Activated T-cell treated with anti-CD3 and anti-CD28 coated beads, Interleukin-2, amount 50 U/mL, for 24 hours (primary cell): ENCODE results near the gene UBALD2.
"Not testable (repeated sequence)": the region's sequence is repeated elsewhere in the genome, so short reads cannot be mapped to it uniquely, and the experiment has no call there.

Experiments used
- DNase-seq: peaks from one replicate; pipeline ENCODE4 v3.0.0-alpha.2; 2020
- H3K27ac Mint-ChIP-seq: 2 replicates; pipeline ENCODE4 v1.8.0; 2020; ENCODE audit warnings: mild to moderate bottlenecking, mixed read lengths
- H3K27me3 Mint-ChIP-seq: 2 replicates; pipeline ENCODE4 v1.8.0; 2020; ENCODE audit warnings: mixed read lengths
- H3K36me3 Mint-ChIP-seq: 2 replicates; pipeline ENCODE4 v1.8.0; 2020; ENCODE audit warnings: low read depth, mixed read lengths
- H3K4me1 Mint-ChIP-seq: 2 replicates; pipeline ENCODE4 v1.8.0; 2020; ENCODE audit warnings: low read depth, mixed read lengths
- H3K4me3 Mint-ChIP-seq: 2 replicates; pipeline ENCODE4 v1.8.0; 2020; ENCODE audit warnings: mild to moderate bottlenecking, moderate library complexity, mixed read lengths
- H3K9me3 Mint-ChIP-seq: 2 replicates; pipeline ENCODE4 v1.8.0; 2020; ENCODE audit warnings: mixed read lengths

UBALD2 gene

DNA sequence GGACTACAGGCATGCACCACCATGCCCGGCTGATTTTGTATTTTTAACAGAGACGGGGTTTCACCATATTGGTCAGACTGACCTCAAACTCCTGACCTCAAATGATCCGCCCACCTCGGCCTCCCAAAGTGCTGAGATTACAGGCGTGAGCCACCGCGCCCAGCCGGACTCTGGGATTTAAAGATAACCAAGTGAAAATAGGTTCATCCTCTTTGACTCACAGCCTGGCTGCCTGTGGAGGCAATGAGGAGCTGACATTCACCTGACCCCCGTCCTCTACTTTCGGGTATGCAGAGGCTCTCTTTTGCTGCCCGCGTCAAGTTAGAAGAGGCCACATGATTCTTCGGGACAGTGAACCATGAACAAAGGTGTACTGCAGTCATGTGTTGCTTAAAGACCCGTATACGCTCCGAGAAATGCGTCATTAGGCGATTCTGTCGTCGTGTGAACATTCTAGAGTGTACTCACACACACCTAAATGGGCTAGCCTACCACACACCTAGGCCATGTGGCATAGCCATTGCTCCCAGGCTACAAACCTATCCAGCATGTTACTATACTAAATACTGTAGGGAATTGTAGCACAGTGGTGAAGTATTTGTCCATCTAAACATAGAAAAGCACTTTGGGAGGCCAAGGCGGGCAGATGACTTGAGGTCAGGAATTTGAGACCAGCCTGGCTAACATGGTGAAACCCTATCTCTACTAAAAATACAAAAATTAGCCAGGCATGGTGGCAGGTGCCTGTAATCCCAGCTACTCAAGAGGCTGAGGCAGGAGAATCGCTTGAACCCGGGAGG, 12.0 kb upstream of the UBALD2 start:
- H3K4me1 Mint-ChIP-seq = peaks cover 50% of the 10 kb centered on the region
- DNase-seq = peak; percentile 29
- not testable (repeated sequence) for H3K27me3 Mint-ChIP-seq, H3K36me3 Mint-ChIP-seq, H3K9me3 Mint-ChIP-seq
- H3K4me3 Mint-ChIP-seq = peak overlapping the region; percentile 43
- H3K27ac Mint-ChIP-seq = peak overlapping the region; percentile 86

DNA sequence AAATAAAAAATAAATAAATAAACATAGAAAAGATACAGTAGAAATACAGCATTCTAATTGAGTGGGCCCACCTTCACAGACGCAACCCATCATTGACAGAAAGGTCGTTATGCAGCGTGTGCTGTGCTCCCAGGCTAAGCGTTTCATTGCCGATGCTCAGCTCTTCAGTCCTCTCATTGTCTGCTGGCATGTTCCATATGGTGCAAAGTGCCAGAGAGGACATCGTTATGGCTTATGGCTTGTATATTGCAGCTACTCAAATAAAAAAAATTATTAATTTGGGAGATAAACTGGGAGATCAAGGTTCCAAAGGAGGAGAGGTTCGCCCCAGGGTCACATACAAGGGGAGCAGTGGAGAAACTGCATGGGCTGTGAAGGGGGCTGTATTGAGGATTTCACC, 11.3 kb upstream of the UBALD2 start:
- no peak overlapping the region for H3K4me3 Mint-ChIP-seq
- H3K36me3 Mint-ChIP-seq = peaks cover 1% of the 10 kb centered on the region
- peak; percentile 5 for DNase-seq
- H3K27ac Mint-ChIP-seq = no peak overlapping the region
- H3K9me3 Mint-ChIP-seq = peaks cover 3% of the 10 kb centered on the region
- H3K27me3 Mint-ChIP-seq = no peaks in the 10 kb centered on the region
- peaks cover 47% of the 10 kb centered on the region for H3K4me1 Mint-ChIP-seq

- H3K36me3 Mint-ChIP-seq = peaks cover 1% of the 10 kb centered on the region
- peaks cover 47% of the 10 kb centered on the region for H3K4me1 Mint-ChIP-seq
- H3K4me3 Mint-ChIP-seq = no peak overlapping the region
- peaks cover 3% of the 10 kb centered on the region for H3K9me3 Mint-ChIP-seq
- peak; percentile 18 for DNase-seq
- no peaks in the 10 kb centered on the region for H3K27me3 Mint-ChIP-seq
- H3K27ac Mint-ChIP-seq = peak overlapping the region; percentile 2
Observed at GRCh38 chr17:76254275-76254674, 10.9 kb upstream of the UBALD2 start.

- peaks cover 49% of the 10 kb centered on the region for H3K4me1 Mint-ChIP-seq
- H3K4me3 Mint-ChIP-seq = peak overlapping the region; percentile 71
- H3K9me3 Mint-ChIP-seq = peaks cover 3% of the 10 kb centered on the region
- peak overlapping the region; percentile 95 for H3K27ac Mint-ChIP-seq
- no peaks in the 10 kb centered on the region for H3K27me3 Mint-ChIP-seq
- DNase-seq = no peak
- H3K36me3 Mint-ChIP-seq = peaks cover 1% of the 10 kb centered on the region
Observed at GRCh38 chr17:76255801-76256429, 9.2 kb upstream of the UBALD2 start.

- peaks cover 49% of the 10 kb centered on the region for H3K4me1 Mint-ChIP-seq
- not testable (repeated sequence) for H3K9me3 Mint-ChIP-seq, H3K36me3 Mint-ChIP-seq, H3K27me3 Mint-ChIP-seq
- H3K27ac Mint-ChIP-seq = peak overlapping the region; percentile 95
- DNase-seq = peak; percentile 60
- peak overlapping the region; percentile 71 for H3K4me3 Mint-ChIP-seq
Observed at GRCh38 chr17:76256430-76257050, 8.6 kb upstream of the UBALD2 start.

- DNase-seq = no peak
- no peak overlapping the region for H3K27ac Mint-ChIP-seq
- peaks cover 3% of the 10 kb centered on the region for H3K9me3 Mint-ChIP-seq
- no peaks in the 10 kb centered on the region for H3K27me3 Mint-ChIP-seq
- peaks cover 56% of the 10 kb centered on the region for H3K4me1 Mint-ChIP-seq
- H3K4me3 Mint-ChIP-seq = no peak overlapping the region
- H3K36me3 Mint-ChIP-seq = peaks cover 1% of the 10 kb centered on the region
Observed at GRCh38 chr17:76260220-76260619, 4.9 kb upstream of the UBALD2 start.

- DNase-seq = no peak
- peaks cover 1% of the 10 kb centered on the region for H3K36me3 Mint-ChIP-seq
- H3K27ac Mint-ChIP-seq = no peak overlapping the region
- no peaks in the 10 kb centered on the region for H3K27me3 Mint-ChIP-seq
- peaks cover 52% of the 10 kb centered on the region for H3K4me1 Mint-ChIP-seq
- H3K9me3 Mint-ChIP-seq = peaks cover 3% of the 10 kb centered on the region
- no peak overlapping the region for H3K4me3 Mint-ChIP-seq
Observed at GRCh38 chr17:76260669-76261068, 4.5 kb upstream of the UBALD2 start.

GRCh38 chr17:76261421-76262215, 3.5 kb upstream of the UBALD2 start:
- Mint-ChIP-seq H3K4me3 (no peak overlapping the region), H3K36me3 (peaks cover 8% of the 10 kb centered on the region), H3K27ac (peak overlapping the region; percentile 97), H3K27me3 (no peaks in the 10 kb centered on the region), H3K4me1 (peaks cover 42% of the 10 kb centered on the region), H3K9me3 (peaks cover 3% of the 10 kb centered on the region)
- peak; percentile 32 for DNase-seq

DNA sequence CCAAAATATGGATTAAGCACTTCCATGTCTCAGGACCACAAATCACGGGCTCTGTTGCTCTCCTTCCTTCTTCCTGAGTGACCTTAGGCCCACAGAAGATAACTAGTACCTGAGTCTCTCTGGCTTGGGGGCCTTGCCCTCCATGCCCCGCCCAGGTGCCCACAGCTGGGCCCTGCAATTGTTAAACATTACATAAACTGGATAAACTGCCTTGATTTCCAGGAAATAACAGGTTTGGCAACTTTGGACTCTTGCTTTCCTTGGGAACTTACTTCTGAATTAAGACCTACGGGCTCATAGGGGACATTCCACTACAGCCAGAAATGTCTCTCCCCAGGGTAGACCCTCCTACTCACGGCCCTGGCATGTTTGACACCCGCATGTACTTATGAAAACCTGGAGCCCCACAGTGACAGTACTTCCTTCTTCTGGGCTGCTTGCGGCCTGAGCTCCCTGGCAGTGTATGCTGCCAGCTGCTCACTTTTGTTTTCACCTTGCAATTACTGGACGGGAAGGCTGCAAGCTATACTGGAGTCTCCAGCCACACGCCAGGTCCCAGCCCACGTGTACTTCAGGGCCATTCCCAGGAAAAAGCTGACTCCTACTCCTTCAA, 2.3 kb upstream of the UBALD2 start:
- DNase-seq = no peak
- Mint-ChIP-seq H3K4me1 (peaks cover 45% of the 10 kb centered on the region), H3K27ac (peak overlapping the region; percentile 97), H3K9me3 (no peaks in the 10 kb centered on the region), H3K27me3 (no peaks in the 10 kb centered on the region), H3K36me3 (peaks cover 18% of the 10 kb centered on the region), H3K4me3 (peak overlapping the region; percentile 41)

DNA sequence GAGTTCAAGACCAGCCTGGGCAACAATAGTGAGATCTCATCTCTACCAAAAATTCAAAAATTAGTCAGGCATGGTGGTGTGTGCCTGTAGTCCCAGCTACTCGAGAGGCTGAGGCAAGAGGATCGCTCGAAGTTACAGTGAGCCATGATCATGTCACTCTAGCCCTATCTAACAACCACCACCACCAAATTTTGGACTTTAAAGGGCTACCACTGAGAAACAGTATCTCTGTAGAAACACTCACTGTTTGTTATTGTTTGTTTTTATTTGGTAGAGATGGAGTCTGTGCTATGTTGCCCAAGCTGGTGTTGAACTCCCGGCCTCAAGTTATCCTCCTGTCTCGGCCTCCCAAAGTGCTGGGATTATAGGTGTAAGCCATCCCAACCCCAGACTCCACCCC, 1.3 kb upstream of the UBALD2 start:
- H3K27ac Mint-ChIP-seq = peak overlapping the region; percentile 97
- no peaks in the 10 kb centered on the region for H3K27me3 Mint-ChIP-seq
- no peak for DNase-seq
- no peaks in the 10 kb centered on the region for H3K9me3 Mint-ChIP-seq
- H3K4me3 Mint-ChIP-seq = peak overlapping the region; percentile 76
- H3K36me3 Mint-ChIP-seq = peaks cover 29% of the 10 kb centered on the region
- peaks cover 51% of the 10 kb centered on the region for H3K4me1 Mint-ChIP-seq

GRCh38 chr17:76264425-76264754, 758 bp upstream of the UBALD2 start:
- Mint-ChIP-seq H3K4me3 (peak overlapping the region; percentile 76), H3K27ac (peak overlapping the region; percentile 97), H3K4me1 (peaks cover 56% of the 10 kb centered on the region), H3K27me3 (no peaks in the 10 kb centered on the region), H3K36me3 (peaks cover 34% of the 10 kb centered on the region), H3K9me3 (no peaks in the 10 kb centered on the region)
- DNase-seq = no peak

GRCh38 chr17:76265624-76266243, 586 bp downstream of the UBALD2 start:
- Mint-ChIP-seq H3K9me3 (no peaks in the 10 kb centered on the region), H3K27ac (peak overlapping the region; percentile 99), H3K27me3 (no peaks in the 10 kb centered on the region), H3K4me1 (peaks cover 64% of the 10 kb centered on the region), H3K4me3 (peak overlapping the region; percentile 92), H3K36me3 (peaks cover 43% of the 10 kb centered on the region)
- DNase-seq = peak; percentile 73

DNA sequence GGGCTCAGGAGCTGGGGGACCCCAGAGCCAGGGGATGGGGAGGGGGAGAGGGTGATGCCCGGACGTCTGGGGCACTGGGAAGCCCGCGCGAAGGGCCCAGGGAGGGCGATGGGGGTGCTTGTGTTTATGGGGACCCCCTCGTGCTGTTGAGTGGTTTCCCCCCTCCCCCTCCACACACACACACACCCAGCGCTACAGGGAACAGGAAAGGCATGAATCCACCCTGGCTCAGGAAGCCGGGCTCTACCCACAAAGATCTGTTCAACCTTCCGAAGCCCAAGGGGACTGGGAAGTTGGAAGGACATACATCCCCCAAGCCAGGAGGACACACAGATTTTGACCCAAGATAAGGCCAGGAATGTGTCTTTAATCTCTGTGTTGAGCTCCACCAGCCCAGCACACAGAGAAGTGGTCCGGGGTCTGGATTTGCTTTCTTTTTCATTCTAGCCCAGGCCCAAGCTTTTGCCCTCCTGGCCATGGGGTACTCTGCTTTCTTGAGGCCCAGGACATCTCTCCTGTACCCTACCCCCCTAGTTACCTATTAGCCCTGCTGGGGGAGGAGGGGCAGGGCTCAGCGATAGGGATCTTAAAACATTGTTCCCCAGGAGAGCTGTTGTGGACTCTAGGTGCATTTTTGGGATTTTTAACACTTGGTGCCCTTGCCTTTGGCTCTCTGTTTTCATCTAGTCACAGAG, 1.2 kb downstream of the UBALD2 start:
- H3K9me3 Mint-ChIP-seq = no peaks in the 10 kb centered on the region
- no peaks in the 10 kb centered on the region for H3K27me3 Mint-ChIP-seq
- peak overlapping the region; percentile 92 for H3K4me3 Mint-ChIP-seq
- peak overlapping the region; percentile 99 for H3K27ac Mint-ChIP-seq
- DNase-seq = peak; percentile 59
- H3K36me3 Mint-ChIP-seq = peaks cover 50% of the 10 kb centered on the region
- peaks cover 67% of the 10 kb centered on the region for H3K4me1 Mint-ChIP-seq
